Glomerular visceral epithelial cell (primary cell): Measurements from ENCODE around the gene NBAS.

ENCODE experiments used
- DNase-seq: peaks from one replicate; pipeline ENCODE4 v3.0.0-alpha.2; 2016; ENCODE audit errors: extremely low spot score

NBAS gene

GRCh38 chr2:15168116-15168515 is 393.0 kb downstream of the NBAS start:
- DNase-seq: no peak

GRCh38 chr2:15166878-15167277 is 394.3 kb downstream of the NBAS start:
- no peak for DNase-seq

- no peak for DNase-seq
Observed at GRCh38 chr2:15163326-15163725, 397.8 kb downstream of the NBAS start.

- DNase-seq: no peak
Observed at GRCh38 chr2:15162620-15163019, 398.5 kb downstream of the NBAS start.

GRCh38 chr2:15160201-15160991 is 400.7 kb downstream of the NBAS start:
- DNase-seq: no peak

- DNase-seq: peak; percentile 4
Observed at GRCh38 chr2:15159751-15160177, 401.4 kb downstream of the NBAS start.

GRCh38 chr2:15159206-15159605 is 401.9 kb downstream of the NBAS start:
- DNase-seq: no peak

- DNase-seq: no peak
Observed at GRCh38 chr2:15158532-15158931, 402.6 kb downstream of the NBAS start.

DNA sequence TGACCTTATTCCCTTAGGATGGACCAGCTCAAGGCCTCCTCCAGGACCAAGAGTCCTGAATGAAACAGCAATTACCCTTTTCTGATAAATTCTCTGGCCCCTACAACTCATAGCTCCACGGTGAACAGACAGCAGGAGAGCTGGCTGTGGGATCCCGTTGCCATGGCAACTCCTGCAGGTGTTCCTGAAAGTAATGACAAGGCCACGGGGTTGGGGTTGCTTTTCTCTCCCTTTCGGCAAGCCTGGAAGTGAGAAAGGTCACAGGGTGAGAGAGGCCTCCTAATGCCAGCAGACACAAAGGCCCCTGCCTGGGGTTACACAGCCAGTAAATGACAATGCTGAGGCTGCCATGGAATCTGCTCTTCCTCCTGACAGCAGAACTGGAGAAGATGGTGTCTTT is 403.0 kb downstream of the NBAS start:
- no peak for DNase-seq

DNA sequence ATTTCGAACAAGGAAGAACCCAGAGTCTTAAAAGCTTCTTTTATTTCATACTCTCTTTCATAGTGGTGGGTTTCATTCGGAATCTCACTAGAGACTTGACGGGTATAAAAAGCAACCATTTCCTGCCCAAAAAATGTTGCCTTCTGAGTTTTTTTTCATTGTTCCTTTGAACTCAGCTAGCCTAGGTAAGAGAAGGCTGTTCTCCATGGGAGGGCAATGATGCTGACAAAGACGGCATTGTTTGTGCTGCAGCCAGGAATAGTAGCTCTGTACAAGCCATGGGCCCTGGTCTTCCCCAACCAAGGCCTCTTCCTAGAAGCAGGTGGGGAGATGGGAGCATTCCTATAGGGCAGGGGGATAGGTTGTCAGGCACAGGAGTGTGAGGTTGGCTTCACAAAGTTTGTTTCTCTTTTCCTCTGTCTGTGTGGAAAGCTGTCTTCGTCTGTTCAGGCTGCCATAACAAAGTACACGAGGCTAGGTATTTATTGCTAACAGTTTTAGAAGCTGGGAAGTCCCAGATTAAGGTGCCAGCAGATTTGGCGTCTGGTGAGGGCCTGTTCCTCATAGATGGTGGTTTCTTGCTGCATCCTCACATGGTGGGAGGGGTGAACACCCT is 405.1 kb downstream of the NBAS start:
- DNase-seq: no peak

DNA sequence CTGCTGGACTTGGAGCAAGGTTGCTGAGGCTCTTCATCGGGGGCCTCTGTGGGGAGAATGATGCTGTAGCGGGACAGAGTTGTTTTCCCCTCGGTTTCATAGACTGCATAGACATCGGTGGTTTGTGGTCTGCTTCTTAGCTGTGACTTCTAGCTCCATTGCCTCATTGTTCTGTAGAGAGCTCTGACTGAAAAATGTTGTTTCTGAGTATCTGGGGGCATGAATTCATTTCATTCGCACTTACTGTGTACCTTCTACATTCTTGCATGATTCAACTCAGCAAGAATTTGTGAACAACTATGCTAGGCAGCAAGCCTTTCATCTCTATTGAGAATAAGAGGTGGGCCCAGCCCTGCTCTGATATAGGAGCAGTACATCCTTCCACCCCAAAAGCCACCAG is 406.8 kb downstream of the NBAS start:
- peak; percentile 21 for DNase-seq

GRCh38 chr2:15152382-15152781 is 408.8 kb downstream of the NBAS start:
- DNase-seq: no peak

DNA sequence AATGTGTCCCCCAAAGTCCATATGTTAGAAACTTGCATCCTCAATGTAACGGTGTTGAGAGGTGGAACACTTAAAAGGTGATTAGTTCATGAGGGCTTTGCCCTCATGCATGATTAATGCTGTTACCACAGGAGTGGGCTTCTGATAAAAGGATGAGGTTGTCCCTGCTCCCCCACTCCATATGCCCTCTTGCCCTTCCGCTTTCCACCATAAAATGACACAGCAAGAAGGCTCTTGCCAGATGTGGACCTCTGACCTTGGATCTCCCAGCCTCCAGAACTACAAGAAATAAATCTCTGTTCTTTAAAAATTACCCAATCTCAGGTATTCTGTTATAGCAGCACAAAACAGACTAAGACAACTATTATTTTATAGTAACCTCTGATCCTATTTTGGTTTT is 412.1 kb downstream of the NBAS start:
- DNase-seq: no peak

DNA sequence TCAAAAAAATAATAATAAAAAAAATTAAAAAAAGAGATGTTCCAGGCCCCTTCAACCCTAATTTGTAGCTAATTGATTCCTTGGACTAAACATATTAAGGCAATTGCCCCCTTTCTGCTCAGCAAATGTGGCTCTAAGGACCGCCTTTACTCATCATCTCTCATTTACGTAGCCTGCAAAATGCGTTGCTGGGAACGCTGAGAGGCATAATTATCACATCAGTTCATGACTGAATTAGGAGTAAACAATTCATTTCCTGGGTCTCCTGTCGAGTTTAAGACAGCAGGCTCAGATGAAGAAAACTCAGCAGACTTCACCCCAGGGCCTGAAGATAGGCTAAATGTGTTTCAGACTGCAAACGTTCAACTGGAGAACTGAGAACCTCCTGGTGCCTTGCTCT is 413.5 kb downstream of the NBAS start:
- no peak for DNase-seq

- no peak for DNase-seq
Observed at GRCh38 chr2:15146960-15147359, 414.2 kb downstream of the NBAS start.

DNA sequence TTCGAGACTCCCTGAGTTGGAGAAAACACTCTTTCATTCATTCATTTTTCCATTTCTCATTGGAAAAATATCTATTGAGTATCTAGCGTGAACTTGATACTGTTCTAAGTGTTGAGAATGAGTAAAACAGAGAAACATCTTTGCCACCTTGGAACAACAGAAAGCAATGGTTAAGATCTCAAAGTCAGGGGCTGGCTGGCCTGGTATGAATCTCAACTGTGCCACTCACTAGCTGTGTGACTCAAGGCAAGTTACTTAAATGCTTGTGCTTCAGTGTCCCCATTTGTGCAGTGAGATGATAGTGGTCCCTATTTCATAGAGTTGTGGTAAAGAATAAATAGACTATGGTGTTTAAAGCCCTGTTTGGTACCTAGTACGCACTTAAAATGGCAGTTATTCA is 415.2 kb downstream of the NBAS start:
- no peak for DNase-seq

DNA sequence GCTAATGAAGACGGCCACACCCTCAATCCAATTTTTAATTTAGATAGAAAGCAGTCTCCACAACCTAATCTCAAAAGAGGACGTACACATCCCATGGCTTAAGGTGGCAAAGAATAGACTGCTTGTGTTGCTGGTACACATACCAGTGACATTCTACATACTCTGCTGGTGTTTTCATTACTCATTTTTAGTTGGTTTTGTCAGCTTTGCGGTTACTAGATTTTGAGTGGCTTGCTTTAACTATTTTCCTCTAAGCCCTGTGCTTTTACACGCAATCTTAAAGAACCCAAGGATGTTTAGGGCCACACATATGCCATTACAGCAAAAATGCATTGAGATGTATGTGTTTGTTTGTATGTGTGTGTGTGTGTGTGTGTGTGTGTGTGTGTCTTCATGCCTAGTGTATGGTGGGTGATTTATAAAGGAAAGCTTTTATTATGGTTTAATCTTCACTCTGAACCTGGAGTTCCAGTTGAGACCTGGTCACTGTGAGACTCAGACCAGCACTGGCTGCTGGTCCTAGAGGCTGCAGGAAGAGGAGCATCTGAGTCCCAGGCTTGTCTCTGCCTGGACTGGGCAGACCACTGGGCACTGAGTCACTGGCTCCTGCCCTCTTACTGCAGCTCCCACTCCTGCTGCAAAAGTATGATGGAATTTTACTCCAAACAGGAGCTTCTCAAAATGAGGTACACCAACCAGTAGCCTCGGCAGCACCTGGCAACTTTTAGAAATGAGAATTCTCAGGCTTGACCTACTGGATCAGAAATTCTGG is 415.9 kb downstream of the NBAS start:
- no peak for DNase-seq

DNA sequence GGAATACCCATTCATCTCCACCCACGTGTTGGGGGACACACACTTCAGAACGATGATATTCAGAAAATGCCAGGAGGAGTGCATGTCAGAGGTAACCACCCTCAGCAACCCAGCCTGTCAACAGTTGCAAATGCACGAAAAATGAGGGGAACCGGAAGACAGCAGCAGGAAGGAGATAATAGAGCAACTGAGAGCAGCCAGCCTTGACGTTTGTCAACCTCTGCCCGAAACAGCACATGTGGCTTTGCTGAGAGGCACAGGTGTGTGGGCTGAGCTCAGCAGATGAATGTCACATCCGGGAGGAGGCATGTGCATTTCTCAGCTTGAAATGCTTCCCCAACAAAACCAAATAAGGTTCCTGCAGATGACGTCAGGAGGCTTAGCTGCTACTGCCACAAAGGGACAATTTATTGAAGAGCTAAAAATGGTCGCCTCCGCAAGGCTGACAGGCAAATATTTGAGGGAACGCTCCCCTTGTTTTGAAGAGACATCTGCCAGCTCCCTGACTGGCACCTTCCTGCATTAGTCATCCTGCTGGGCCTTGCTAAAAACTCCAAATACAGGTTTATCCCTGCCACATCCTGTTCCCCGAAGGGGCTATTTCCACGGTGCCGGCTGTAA is 419.0 kb downstream of the NBAS start:
- no peak for DNase-seq

GRCh38 chr2:15141211-15141610 is 419.9 kb downstream of the NBAS start:
- DNase-seq: no peak

- DNase-seq: no peak
Observed at GRCh38 chr2:15136639-15137038, 424.5 kb downstream of the NBAS start.

DNA sequence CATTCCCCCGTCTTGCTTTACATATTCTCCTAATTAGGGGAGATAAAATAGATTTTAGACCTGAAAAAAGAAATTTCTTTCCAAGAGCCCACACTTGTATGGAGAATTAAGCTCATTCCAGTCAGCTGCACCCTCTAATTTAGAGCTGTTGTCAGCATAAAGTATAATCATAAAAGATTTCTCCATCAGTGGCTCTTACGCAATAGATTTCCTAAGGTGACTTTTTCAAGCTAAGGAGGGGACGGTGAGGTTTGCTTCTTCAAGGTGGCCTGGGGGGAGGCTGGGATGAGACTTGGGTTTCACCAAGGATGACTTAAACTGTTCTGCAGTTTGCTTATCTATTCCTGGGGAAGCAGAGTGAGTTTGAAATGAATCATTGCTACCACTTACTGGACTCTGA is 426.2 kb downstream of the NBAS start:
- DNase-seq: no peak

- DNase-seq: no peak
Observed at GRCh38 chr2:15133461-15133860, 427.7 kb downstream of the NBAS start.
